ENCODE results near the gene ATP1A4. TPM values are rescaled to one million over a fixed set of nuclear protein-coding genes. Genes with fewer than 3 reads are reported as not detected.

Gene ATP1A4
- total RNA-seq, 1 donor from 2014 or later: 0.43 TPM

DNA sequence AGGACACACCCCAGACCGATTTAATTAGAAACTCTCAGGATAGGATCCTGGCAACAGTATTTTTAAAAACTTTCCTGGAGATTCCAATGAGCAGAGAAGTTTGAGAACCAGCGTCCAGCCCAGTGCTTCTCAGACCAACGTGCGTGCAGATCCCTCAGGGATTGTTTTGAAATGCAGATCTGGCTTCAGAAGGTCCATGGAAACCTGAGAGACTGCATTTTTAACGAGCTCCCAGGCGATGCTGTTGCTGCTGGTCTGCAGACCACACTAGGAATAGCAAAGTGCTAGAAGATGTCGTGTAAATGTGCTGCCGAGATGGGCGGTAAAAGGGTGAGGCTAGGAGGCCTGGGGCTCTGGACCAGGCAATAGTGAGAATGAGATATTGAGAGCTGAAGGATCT lies 20.6 kb downstream of the ATP1A4 start:
- DNase-seq (ENCODE audit: low spot score): no peak

DNA sequence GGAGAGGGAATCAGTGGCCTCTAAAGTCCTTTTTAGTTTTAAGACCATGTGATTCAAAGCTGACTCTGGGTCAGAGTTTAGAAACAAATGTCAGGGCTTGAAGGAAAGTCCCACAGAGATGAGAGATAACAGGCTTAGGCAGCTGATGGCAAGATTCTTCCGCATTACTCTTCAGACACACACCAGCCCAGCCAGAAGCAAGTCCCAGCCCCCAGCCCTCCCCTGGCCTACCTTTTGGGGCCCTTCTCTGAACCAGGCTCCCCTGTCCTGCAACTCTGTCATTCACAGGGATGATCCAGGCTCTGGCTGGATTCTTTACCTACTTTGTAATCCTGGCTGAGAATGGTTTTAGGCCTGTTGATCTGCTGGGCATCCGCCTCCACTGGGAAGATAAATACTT lies 25.8 kb downstream of the ATP1A4 start:
- no peak for DNase-seq (ENCODE audit: low spot score)

DNA sequence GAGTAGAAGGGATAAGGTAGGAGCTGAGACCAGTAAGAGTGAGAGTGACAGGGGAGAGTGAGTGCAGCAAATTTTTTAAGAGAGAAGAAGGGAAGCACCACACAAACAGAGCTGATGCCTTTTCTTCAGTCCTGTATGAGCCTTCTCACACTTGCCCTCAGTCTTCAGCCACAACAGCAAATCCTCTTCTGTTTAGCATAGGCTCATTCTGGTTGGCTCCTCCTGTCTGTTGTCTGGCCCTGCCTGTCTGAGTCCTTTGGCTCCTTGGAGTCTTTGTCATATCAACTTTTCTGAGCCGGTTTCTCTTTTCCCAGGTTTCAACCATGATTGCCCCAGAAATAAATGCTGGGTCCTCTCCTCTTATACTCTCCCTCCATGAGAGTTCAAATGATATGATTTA lies 26.3 kb downstream of the ATP1A4 start:
- no peak for DNase-seq (ENCODE audit: low spot score)

DNA sequence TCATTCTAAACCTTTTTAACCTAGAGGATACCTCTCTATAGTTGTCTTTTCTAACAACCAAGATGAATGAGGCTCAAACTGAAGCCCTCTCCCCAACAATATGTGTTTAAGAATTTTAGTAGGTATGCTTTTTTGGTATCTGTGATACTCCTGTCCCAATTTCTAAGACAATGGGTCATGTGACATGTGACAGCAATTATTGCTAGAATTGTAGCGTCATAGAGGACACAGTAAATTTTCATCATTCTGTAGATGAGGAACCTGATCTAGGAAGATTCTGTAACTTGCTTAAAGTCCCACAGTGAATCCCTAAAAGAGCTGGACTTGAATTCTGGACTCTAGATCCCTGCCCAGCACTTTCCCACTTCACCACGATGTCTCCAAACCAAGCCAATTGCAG lies 27.3 kb downstream of the ATP1A4 start:
- no peak for DNase-seq (ENCODE audit: low spot score)

DNA sequence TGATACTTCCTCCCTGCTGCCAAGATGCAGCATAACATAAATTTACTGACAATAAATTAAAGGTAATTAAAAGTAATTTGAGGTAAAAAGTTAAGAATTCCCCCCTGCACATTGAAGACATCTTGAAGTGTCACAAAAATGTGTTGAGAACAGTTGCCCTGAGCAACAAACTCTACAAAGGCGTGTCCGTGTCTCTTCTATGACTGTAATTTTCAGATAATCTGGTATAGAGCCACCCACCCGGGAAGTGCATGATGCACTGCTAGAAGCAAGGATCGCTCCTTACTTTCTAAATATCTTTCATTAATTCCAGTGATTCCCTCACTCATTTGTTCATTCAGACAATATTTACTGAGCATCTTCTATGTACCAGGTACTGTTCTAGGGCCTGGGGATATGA lies 27.9 kb downstream of the ATP1A4 start:
- DNase-seq (ENCODE audit: low spot score): no peak

DNA sequence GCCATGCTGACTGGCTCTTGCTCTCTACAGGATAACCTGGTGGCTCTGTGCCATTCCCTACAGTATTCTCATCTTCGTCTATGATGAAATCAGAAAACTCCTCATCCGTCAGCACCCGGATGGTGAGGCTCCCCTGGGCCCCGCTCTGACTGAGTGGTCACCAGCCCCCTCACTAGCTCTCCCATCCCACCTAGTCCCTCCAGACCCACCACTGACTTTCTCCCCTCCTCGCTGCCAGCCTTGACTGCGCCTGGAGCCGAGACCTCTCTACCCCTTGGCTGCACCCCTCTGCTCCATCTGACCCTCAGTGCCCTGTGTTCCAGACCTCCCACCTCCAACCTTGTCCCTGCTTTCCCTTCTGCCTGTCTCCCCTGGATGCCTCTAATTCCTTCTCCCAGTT lies 34.8 kb downstream of the ATP1A4 start:
- no peak for DNase-seq (ENCODE audit: low spot score)

DNA sequence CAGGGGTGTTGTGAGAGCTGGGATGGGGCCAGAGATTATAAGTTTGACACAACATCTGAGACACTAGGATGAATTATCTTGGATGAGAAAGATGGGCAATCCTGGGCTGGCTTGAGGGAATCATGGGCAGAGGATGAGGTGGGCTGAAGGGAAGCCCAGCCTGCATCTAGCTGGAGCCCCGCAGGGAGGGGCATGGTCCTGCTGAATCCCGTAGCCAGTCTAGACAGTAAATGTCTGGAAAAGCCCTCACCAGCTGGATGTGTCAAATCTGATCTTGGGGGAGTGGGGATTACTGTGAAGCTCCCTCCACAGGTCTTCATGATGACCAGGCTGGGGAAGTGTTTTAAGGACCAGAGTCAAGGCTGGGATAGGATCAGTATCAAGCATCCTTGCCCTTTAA lies 35.3 kb downstream of the ATP1A4 start:
- DNase-seq (ENCODE audit: low spot score): no peak

DNA sequence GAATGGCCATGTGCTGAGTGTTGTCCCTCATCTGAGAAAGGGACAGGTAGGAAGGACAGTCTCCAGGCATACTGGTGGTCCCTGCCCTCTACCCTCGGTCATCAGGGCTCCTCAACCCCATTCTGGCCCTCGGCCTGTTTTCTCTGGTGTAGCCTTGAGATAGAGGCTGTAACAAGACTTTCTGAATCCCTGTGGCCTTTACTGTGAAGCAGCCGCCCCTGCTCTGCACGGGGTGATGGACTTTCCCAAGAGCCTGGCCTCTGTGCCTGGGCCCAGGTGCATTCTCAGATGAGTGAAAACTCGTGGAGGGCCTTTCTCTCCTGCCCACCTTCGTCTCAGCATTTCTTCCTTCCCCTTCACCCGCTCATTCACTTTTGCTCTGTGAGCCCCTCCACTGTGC lies 36.0 kb downstream of the ATP1A4 start:
- no peak for DNase-seq (ENCODE audit: low spot score)

DNA sequence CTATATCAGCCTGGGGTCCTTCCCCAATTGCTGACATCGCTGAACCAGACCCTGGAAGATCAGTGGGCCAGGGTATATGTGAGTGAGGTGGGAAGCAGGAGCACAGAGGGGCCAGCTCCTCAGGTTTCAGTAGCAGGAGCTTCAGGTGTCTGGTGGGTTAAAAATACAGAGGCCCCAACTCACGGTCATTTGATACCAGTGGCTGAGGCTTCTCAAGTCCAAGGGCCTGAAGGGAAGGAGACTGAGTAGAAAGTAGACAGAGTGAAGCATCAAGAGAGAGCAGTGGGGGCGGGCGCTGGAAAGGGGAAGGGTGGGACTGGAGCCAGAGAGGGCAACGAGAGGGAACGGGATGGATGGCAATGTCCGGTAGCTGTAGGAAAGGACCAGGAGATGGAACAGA lies 36.9 kb downstream of the ATP1A4 start:
- no peak for DNase-seq (ENCODE audit: low spot score)

DNA sequence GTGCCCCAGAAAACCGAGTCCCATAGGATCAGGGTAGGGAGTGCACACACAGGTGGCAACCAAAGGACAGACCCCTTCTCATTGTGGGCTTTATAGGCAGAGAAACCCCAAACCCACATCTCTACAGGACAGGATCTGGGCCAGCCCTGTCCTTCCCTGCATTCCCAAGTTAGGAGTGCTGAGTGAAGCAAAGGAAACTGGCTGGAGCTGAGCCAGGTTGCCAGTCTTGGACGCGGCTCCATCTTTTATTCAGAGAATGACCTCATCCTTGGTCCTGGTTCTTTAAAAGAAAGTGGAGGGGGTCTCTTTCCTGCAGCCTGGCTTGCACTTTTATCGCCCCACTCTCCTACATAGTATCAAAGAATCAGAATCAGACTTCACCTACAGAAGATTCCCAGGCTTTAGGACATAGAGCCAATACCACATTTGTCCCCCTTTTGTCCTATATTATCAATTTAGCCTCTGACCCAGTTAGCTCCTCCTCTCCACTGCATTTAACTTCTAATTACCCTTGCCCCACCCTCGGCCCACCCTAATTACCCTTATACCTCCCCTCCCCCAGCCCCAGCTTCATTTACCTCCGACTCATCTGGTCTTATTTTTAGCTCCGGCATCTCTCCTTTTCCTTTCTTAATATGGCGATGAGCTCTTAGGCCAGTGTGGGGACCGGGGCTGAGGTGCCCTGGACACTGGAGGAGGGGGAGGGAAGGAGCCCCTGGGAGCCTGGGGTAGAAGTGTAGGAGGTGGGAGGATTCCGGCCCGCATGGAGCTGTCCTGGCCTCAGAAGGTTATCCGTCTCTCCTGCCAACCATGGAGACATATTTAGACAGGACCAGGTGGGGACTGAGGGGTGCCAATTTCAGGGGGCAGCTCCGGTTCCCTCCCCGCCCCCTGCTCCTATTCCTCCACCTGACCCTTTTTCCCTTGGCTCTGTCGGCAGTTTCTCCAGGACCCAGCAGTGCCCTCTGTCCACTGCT lies 38.5 kb downstream of the ATP1A4 start, which contains the start of gene CASQ1:
TSS of gene CASQ1 (plus strand) at position 927 of the 977 bp plus-strand sequence. CDS start 177 bp downstream, outside the sequence.
- DNase-seq (ENCODE audit: low spot score): no peak

DNA sequence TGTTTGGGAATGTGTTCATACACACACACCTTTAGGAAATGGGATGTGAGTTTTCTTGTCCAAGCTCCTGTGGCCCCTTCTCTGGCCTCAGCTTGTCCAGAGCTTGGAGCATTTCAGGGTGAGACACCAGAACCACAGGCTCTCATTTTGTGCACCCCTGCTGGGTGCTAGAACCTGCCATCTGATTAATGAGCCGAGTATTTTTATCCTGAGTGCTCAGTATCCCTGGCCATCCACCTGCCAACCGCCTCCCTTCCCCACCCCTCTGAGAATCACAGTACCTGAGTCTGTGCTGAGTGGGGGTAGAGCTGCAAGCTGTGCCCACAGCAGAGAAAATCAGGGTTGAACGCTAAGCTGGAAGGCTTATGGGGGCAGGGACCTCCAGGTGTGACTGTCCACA lies 40.4 kb downstream of the ATP1A4 start:
- DNase-seq (ENCODE audit: low spot score): no peak

DNA sequence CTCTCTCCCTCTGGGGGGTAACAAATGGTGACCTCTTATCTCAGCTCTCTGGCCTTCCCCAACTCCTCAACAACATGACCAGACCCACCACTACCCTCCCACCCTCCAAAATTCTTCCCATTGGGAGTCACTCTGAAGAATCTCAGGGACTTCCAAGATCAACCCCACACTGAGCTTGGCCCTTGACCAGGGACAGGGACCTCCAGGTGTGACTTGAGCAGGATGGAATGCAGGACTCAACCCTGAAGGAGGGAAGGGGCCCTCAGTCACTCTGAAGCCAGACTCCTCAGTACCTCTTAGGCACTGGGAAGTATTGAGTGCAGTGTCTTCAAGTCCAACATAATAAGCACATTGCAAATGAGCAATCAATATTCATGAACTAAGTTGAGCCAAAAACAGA lies 40.8 kb downstream of the ATP1A4 start:
- DNase-seq (ENCODE audit: low spot score): no peak

DNA sequence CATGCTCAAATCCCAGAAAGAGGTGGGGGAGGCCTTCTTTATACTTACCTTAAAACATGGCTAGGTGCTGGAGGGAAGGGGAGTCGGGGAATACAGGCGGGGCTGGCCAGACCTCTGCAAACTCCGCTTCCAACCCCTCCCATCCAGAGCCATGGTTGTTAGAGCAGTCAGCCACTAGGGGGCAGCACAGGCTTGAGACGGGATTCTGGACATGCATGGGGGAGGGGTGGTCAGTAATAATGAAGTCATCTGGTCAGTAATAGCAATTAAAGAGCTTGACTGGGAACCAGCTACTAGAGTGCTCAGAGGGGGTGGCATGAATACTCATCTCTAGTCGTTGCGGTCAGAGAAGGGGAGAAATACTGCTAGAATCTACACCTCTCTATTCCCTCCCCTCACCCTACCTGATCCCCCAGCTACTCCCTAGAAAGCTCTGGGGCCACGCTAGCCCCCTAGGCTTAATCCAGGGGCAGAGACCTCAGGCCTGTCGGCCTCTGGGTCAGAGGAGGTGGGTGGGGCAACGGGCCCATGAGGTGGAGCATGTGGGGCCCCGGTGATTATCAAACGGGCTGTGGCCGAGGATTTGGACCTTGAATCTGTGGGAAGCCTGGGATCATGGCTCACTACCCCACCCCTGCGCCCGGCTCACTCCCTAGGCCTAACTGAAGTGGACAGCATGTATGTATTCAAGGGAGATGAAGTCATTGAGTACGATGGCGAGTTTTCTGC lies 41.9 kb downstream of the ATP1A4 start:
- peak; percentile 86 for DNase-seq (ENCODE audit: low spot score)

DNA sequence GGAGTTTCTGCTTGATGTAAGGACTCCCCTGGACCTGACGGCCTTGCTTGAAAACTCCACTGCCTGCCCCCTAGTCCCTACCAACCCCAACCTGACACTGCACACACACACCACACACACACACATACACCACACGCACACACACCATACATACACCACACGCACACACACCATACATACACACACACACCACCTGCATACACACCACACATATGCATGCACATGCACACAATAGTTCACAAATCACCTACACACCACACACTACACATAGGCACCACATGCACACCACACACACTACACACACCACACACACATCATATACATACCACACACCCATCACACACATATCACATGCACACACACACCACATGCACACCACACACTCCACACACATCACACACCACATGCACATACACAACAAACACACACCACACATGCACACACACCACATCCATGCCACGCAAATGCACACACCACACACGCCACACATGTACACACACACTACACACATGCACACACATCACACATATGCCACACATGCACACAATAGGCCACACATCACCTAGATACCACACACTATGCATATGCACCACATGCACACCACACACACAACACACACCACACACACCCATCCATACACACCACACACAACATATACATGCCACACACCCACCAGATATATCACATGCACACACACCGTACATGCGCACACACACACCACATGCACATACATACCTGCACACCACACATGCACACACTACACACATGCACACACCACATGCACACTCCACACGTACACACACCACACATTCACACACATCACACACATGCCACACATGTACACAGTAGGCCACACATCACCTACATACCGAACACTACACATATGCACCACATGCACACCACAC lies 42.7 kb downstream of the ATP1A4 start:
- DNase-seq (ENCODE audit: low spot score): no peak

DNA sequence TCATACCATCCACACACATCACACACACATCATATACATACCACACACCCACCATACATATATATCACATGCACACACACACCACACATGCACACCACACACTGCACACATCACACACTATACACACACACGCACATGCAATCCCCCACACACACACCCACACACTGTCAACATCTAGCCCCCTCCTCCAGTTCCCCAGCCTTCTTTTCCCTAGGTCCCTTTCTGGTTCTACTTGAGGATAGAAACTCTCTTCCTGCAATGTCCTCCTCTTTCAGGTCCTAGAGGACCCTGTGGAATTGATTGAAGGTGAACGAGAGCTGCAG lies 43.3 kb downstream of the ATP1A4 start:
- DNase-seq (ENCODE audit: low spot score): no peak

DNA sequence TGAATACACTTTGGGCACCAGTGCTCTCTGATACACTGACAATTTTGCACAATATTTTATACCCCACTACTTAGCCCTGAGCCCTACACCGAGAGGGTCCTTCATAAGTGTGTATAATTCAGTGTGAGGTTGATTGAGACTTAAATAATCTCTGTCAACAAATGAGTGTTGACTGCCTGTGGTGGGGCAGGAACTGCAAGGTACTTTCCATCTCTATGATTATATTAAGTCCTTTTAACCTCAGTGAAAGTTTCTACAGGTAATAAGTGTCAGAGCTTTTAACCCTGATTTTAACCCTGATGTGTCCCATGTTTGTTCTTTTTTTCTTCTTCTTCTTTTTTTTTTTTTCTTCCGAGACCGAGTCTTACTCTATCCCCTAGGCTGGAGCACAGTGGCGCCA lies 44.7 kb downstream of the ATP1A4 start:
- no peak for DNase-seq (ENCODE audit: low spot score)

DNA sequence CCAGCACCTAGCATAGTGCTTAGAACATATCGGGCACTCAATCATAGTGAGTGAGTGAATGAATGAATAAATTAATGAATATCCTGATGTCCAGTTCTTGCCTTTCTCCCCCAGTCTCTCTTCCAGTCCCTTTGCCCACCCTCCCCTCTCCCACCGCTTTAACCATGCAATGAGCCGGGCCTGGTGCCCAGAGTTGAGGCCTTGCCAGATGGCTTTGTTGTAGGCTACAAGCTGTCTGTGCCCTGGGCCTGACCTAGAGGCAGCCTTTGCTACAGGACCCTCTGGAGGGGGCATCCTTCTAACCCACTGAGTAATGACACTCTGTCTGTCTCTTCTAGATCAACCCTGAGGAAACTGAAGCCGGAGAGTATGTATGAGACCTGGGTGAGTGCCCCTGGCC lies 45.8 kb downstream of the ATP1A4 start:
- DNase-seq (ENCODE audit: low spot score): no peak

DNA sequence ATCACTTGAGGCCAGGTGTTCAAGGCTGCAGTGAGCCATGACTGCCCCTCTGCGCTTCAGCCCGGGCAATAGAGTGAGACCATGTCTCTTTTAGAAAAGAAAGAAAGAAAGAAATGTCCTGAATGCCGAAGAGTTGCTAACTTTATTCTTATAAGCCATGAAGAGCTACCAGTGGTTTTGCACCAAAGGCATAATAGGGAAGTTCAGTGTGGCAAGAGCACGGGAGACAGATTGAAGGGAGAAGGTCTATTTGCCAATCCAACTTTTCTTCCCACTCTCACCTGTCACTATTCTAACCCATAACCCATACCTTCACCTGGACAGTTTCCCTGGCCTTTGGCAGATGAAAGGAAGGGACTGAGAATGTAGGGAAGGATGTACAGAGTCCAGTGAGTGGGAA lies 49.4 kb downstream of the ATP1A4 start:
- no peak for DNase-seq (ENCODE audit: low spot score)

DNA sequence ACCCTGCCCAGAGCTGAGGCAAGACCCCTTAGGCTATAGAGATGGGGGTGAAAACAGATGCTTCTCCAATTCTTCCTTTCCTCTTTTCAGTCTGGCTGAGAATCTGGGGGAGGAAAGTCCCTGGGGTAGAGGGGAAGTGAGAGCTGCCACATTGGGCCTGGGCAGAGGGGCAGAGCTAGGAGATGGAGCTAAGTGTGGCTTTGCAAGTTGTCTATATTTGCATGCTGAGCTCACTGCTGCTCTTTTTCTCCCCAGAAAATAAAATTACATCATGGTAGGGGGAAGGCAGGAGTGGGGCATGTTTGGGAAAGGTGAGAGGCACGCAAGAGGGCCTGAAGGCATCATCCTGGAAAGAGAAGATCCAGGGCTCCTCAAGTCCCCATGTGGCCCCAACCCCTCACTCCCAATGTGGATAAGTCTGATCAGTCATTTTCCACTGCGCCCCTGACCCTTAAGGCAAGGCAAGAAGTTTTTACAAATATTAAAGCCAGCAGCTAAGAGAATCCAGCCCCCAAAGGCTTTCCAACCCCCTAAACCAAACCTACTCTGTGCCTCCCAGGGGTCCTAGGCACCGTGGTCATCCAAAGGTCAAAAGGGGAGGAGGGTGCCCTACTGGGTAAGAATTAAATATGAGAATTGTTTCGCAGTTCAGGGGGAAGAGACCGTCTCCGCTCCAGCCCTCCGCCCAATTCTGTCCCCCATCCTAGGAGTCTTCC lies 53.3 kb downstream of the ATP1A4 start:
- DNase-seq (ENCODE audit: low spot score): no peak

DNA sequence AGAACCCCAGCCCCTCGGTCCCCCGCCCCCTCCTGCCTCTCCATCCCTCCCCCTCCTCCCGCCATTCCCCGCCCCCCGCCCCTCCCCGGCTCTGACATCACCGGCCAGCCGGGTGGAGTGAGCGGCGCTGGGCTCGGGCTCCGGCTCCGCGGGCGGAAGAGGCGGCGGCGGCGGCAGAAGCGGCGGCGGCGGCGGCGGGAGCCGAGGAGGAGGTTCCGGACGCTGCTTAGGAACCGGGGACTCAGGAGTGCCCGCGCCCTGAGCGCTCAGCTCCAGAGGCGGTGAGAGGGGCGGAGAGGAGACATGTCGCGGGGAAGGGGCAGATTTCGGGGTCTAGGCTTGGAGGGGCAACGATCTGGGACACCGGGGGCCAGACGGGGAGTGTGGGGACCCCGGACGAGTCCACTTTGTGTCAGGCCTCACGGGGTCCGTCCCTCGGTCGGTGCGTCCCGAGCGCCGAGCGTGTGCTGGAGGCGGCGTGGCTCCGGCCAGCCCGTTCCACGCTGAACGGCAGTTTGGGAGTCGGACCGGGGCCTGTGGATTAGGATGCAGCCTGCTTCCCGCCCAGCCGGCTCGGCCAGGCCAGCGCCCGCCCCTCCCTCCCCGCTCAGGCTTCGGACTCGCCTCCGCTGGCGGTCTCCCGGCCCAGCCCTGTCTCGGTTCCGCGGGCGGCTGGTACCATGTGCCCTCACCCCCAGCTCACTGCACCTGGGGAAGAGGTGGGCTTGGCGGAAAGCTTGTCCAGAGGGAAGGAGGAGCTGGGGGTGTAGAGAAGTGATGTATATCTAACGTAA lies 54.0 kb downstream of the ATP1A4 start, which contains the start of gene PEA15:
TSS of gene PEA15 (plus strand) at position 143 of the 794 bp plus-strand sequence. CDS start 6,161 bp downstream, outside the sequence.
- peak; percentile 71 for DNase-seq (ENCODE audit: low spot score)

All from mucosa of gallbladder (tissue), 1 donor.